Body of pancreas (tissue), 4 donors: ENCODE results near the gene SFXN2.

Experiments used
- CTCF ChIP-seq, 7 experiments: fragments of 450-650 bp in 4 of 7; fragments of 200-600 bp in 3 of 7; sonication (generic) in 3 of 7; IDR thresholded peaks; one replicate each; pipeline ENCODE4 v1.5.1; 2016 to 2019; ENCODE audit warnings: antibody characterized with exemption in 7 of 7
- POLR2A ChIP-seq, 3 donors: fragments of 450-650 bp; IDR thresholded peaks; one replicate each; pipeline ENCODE4 v1.6.1; 2016; ENCODE audit warnings: antibody characterized with exemption in 3 of 3, mild to moderate bottlenecking in 2 of 3

GRCh38 chr10:102767428-102768160, 53.2 kb downstream of the SFXN2 start:
- no peak for TF ChIP-seq CTCF (IDR thresholded peaks at IDR 0.05)
- no peak for TF ChIP-seq POLR2A (IDR thresholded peaks at IDR 0.05)
